ENCODE results near the gene PTPRG.

The PTPRG gene

GRCh38 chr3:62095756-62096155 lies 534.4 kb downstream of the PTPRG start:
- no peak for DNase-seq

GRCh38 chr3:62096521-62096920 lies 535.1 kb downstream of the PTPRG start:
- no peak for DNase-seq

- DNase-seq = no peak
These were observed 535.8 kb downstream of the PTPRG start for GRCh38 chr3:62097121-62097520.

GRCh38 chr3:62098646-62099365 lies 537.4 kb downstream of the PTPRG start:
- no peak for DNase-seq

- no peak for DNase-seq
These were observed 539.1 kb downstream of the PTPRG start for GRCh38 chr3:62100282-62100989.

GRCh38 chr3:62101488-62101887 lies 540.1 kb downstream of the PTPRG start:
- DNase-seq = no peak

GRCh38 chr3:62103531-62103930 lies 542.2 kb downstream of the PTPRG start:
- DNase-seq = no peak

- DNase-seq = no peak
These were observed 548.2 kb downstream of the PTPRG start for GRCh38 chr3:62109534-62109933.

GRCh38 chr3:62110443-62111225 lies 549.3 kb downstream of the PTPRG start:
- peak in 1 of 51 donors; percentile 11 for DNase-seq

GRCh38 chr3:62113092-62113491 lies 551.7 kb downstream of the PTPRG start:
- no peak for DNase-seq

- DNase-seq = no peak
These were observed 553.4 kb downstream of the PTPRG start for GRCh38 chr3:62114763-62115162.

- DNase-seq = no peak
These were observed 556.7 kb downstream of the PTPRG start for GRCh38 chr3:62117903-62118548.

GRCh38 chr3:62119139-62119538 lies 557.8 kb downstream of the PTPRG start:
- DNase-seq = no peak

- DNase-seq = no peak
These were observed 561.4 kb downstream of the PTPRG start for GRCh38 chr3:62122819-62123218.

- DNase-seq = no peak
These were observed 564.0 kb downstream of the PTPRG start for GRCh38 chr3:62125380-62125779.

- DNase-seq = no peak
These were observed 565.7 kb downstream of the PTPRG start for GRCh38 chr3:62127116-62127515.

- no peak for DNase-seq
These were observed 566.7 kb downstream of the PTPRG start for GRCh38 chr3:62128051-62128450.

- DNase-seq = no peak
These were observed 567.3 kb downstream of the PTPRG start for GRCh38 chr3:62128681-62129080.

GRCh38 chr3:62131050-62131449 lies 569.7 kb downstream of the PTPRG start:
- no peak for DNase-seq

GRCh38 chr3:62131620-62132019 lies 570.2 kb downstream of the PTPRG start:
- no peak for DNase-seq

GRCh38 chr3:62132027-62132602 lies 570.7 kb downstream of the PTPRG start:
- no peak for DNase-seq

- DNase-seq = no peak
These were observed 571.6 kb downstream of the PTPRG start for GRCh38 chr3:62133015-62133414.

Measured in hypothalamus (tissue), 51 donors.